Activated CD4-positive, CD25-positive, alpha-beta regulatory T cell treated with anti-CD3 and anti-CD28 coated beads, Interleukin-2, amount 50 U/mL, for 24 hours (primary cell): ENCODE data around the gene SLCO6A1.

Source experiments
- ATAC-seq, 2 donors: fragments of 150-1000 bp; cut with Tn5 transposase; one replicate each; pipeline ENCODE4 v1.10.0; 2021; ENCODE audit warnings: mild to moderate bottlenecking in 1 of 2, moderate library complexity in 1 of 2

The SLCO6A1 gene

GRCh38 chr5:102451082-102451481 lies 47.7 kb downstream of the SLCO6A1 start:
- no peak for ATAC-seq

- ATAC-seq: no peak
Measured at GRCh38 chr5:102450313-102450990, 48.3 kb downstream of the SLCO6A1 start.

DNA sequence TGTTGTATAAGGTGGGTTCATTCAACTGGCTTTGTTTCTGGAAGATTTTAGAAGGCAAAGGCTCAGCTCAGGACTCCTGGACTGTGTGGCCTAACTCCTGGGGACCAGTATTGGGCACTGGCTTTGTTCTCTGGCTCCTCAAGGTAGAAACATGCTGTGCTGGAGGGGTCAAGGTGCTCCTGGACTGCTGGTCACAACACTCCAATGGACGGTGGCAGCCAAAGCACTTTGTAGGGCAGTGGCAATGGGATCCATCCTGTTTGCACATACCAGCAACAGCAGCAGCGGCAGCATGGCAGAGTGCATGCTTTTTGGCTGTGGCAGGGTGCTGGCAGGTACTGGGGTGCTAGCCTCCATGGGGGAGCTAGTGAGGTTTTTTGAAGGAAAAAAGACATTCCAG lies 65.3 kb downstream of the SLCO6A1 start:
- ATAC-seq: no peak

GRCh38 chr5:102421647-102422046 lies 77.2 kb downstream of the SLCO6A1 start:
- ATAC-seq: no peak

DNA sequence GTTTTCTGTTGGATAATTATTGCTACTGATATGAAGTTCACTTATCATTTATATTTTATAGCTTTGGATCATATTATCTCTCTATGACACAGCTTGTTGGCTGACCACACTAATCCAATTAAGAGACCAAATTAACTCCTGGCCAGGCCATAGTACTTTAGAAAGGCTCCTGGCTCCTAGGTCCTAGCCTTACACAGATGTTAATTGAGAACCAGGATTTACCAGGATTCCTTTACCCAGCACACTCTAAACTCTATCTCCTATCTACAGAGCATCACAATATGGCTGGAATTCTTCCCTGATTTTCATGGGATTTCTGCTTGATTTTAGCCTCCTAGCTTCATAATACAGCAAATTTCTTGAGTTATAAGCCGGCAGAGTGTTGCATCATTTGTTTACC lies 80.3 kb downstream of the SLCO6A1 start:
- no peak for ATAC-seq

DNA sequence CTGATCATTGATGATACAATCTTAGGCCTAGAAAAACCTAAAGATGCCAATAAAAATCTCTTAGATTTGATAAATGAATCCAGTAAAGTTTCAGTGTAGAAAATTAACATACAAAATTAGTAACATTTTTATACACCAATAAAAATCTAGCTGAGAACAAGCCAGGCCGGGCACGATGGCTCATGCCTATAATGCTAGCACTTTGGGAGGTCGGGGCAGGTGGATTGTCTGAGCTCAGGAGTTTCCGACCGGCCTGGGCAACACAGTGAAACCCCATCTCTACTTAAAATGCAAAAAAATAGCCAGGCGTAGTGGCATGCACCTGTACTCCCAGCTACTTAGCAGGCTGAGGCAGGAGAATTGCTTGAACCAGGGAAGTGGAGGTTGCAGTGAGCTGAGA lies 84.4 kb downstream of the SLCO6A1 start:
- ATAC-seq: no peak

DNA sequence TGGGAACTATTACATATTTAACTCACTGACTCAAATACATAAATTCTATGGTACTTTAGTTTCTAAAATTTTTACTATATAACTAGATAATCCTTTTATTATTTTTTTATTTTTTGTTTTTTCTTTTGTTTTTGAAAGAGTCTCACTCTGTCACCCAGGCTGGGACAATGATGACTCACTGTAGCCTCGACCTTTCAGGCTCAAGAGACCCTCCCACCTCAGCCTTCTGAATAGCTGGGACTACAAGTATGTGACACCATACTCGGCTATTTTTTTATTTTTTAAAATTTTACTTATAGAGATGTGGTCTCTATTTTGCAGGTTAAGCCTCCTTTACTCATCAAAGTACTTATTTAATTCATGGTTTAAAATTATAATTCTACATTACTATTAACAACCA lies 110.6 kb downstream of the SLCO6A1 start:
- ATAC-seq: no peak

GRCh38 chr5:102385365-102385764 lies 113.4 kb downstream of the SLCO6A1 start:
- ATAC-seq: no peak

GRCh38 chr5:102380174-102380573 lies 118.6 kb downstream of the SLCO6A1 start:
- no peak for ATAC-seq

- no peak for ATAC-seq
Measured at GRCh38 chr5:102375876-102376275, 122.9 kb downstream of the SLCO6A1 start.

- ATAC-seq: no peak
Measured at GRCh38 chr5:102375272-102375671, 123.5 kb downstream of the SLCO6A1 start.

- ATAC-seq: no peak
Measured at GRCh38 chr5:102368392-102368791, 130.4 kb downstream of the SLCO6A1 start.

- no peak for ATAC-seq
Measured at GRCh38 chr5:102341681-102342288, 157.0 kb downstream of the SLCO6A1 start.

GRCh38 chr5:102324714-102325113 lies 174.1 kb downstream of the SLCO6A1 start:
- ATAC-seq: no peak
